ENCODE data around the gene ETS2.

GRCh38 chr21:38802050-38803026 is 3.4 kb upstream of the ETS2 start:
- no peak for TF ChIP-seq CTCF (conservative IDR thresholded peaks at IDR 0.05; ENCODE audit: low read depth, low read length)
- no peak for TF ChIP-seq CEBPB (IDR thresholded peaks at IDR 0.05; ENCODE audit: low read depth, low read length)
- TF ChIP-seq RFX5 (IDR thresholded peaks at IDR 0.05; ENCODE audit: low read depth, low read length), result no peak

Measured in IMR-90 (cell line).